Activated effector memory CD4-positive, alpha-beta T cell treated with anti-CD3 and anti-CD28 coated beads, Interleukin-2, amount 50 U/mL, for 16 hours (primary cell): ENCODE data around the gene BICC1.

Source experiments
- DNase-seq: peaks from one replicate; pipeline ENCODE4 v3.0.0-alpha.2; 2020

Gene BICC1

DNA sequence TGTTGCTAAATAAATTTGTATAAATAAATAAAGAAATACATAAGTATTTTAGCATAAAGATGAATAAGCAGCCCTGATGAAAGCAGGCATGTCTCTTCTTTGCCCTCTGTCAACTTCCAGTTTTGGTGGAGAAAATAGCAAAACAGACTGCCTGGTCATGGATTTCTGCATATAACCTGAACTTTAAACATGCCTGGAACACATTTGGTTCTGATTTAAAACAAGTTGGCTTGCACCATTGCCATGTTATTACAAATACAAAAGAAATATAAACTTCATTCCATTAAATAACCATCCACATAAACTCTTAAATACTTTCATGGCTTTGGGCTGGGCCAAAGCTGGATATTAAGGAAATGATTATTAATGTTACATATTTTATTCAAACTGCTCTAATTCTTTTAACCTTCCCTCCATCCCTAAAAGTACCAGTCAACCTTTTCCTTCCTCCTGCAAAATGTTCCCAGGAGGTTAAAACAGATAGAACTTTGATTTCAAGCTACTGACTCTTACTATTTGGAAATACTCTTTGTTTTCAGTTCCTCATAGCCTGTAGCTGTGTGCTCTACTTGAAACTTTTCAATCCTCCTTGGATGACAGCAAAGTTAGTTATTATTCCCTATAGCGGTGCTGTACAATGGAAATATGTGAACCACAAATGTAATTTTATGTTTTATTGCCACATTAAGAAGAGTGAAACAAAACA lies 96.3 kb downstream of the BICC1 start:
- no peak for DNase-seq

DNA sequence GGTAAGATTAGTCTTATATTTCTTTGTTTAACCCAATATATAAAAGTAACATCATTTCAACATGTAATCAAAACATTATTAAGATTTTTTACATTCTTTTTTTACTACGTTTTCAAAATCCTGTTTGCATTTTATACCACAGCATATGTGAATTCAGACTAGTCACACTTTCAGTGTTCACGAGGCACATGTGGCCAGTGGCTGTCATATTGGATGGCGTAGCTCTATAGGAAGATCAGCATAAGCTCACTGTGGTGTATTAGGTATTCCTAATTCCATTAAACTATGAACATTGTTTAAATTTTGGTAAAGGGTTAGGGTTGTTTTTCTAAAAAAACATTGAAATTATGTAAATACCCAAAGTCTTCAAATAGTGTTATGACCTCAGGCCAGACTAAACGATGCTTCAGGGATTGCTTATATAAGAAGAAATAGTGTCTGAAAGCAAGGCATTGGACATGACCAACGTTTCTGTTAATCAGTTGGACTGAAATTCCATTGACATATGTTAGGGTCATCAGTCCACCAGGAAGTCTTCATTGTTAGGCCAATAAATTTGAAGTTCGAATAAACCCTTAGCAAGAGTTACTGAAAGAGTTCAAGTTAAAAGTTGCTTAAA lies 97.0 kb downstream of the BICC1 start:
- no peak for DNase-seq

DNA sequence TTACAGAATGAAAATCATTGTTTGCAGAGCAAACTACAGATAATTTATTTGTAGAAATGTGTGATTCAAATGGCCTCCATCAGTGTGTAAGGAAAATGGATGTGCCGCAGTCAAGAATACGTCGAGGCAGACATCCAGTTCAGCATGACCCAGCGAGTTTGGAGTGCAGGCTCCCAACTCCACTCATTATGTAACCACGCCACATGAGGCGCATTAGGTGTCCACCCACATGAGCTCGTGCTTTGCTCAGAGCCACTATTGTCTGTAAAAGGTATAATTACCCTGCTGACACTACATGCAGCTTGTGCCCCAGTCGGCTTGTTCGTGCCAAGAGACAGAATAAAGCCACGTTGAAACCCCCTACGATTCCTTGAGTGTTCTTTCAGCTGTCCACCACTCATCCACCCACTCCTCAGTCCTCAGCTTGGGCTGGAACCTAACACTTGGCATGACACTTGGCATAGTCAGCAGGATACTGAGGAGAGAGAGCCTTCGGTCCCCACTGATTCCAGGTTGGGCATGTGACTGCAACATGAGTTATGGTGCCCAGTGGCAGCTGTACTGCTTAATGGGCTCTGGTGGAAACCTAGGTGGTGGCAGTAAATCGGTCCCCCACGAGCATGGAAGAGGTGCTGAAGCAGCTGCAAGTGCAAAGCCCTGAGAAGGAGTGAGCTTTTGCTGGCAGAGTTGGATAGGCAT lies 102.7 kb downstream of the BICC1 start:
- DNase-seq = no peak

DNA sequence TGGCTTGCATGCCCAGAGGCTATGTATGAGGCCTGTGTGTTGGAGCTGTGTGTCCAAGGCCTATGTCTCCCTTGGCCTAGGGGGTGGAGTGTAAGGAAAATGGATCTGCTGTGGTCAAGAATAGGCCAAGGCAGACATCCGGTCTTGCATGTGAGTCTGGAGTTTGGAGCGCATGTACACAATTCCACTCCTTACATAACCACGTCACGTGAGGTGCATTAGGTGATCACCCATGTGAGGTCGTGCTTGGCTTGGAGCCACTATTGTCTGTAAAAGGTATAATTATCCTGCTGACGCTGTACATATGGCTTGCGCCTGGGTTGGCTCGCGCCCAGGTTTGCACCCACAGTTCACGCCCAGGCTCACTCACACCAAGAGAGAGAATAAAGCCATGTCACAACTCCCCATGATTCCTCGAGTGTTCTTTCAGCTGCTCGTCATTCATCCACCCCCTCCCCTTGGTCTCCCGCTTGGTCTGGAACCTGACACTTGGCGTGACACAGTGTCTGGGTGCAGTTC lies 105.5 kb downstream of the BICC1 start:
- no peak for DNase-seq

DNA sequence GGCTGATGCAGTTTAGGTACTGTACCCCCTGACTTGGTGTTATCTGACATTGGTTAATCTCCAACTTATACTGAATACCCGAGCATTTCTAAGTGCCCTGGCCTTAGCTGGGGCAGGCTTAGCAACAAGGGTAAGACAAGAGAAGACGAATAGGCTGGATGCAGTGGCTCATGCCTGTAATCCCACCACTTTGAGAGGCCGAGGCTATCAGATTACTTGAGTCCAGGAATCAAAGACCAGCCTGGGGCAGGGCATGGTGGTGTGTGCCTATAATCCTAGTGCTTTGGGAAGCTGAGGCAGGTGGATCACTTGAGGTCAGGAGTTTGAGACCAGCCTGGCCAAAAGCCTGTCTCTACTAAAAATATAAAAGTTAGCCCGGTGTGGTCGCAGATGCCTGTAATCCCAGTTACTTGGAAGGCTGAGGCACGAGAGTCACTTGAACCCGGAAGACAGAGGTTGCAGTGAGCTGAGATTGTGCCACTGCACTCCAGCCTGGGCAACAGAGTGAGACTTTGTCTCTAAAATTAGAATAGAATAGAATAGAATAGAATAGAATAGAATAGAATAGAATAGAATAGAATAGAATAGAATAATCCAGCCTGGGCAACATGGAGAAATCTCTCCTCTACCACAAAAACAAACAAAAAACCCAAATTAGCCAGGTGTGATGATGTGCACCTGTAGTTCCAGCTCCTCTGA lies 108.9 kb downstream of the BICC1 start:
- DNase-seq = no peak

DNA sequence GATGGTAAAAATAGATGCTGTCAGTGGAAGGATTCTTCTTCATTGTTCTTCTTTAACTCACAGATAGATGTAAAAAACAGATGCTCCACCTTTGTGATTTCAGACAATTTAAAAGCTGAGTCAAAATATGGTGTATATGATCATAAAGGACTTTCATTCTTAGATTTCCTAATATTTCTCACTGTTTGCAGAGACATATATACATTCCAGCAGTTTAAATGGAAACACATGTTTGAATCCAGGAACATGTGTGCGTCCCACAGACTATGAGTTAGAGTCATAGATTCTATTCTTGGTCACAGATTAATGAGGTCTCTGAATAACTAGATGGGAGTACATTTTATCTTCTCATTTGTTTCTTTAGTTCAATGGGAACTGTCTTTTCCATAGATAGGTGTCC lies 109.6 kb downstream of the BICC1 start:
- no peak for DNase-seq

DNA sequence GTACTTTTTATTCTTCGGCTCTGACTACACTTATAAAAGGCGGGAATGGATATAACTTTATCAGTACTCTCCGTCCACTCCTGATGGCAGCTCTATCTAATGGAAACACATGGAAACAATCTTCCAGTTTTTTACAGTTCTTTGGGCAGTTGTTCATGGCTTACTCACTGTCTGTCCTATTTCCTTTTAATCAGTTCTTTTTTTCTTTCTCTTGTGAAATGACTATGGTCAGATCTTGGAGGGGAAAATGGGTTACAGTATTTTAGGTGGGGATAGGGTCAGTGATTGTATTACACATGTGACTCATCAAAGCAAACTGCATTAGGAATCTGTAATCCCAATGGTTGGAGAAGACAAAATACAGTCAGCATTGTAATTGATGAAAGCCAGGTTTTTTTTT lies 112.4 kb downstream of the BICC1 start:
- DNase-seq = no peak

DNA sequence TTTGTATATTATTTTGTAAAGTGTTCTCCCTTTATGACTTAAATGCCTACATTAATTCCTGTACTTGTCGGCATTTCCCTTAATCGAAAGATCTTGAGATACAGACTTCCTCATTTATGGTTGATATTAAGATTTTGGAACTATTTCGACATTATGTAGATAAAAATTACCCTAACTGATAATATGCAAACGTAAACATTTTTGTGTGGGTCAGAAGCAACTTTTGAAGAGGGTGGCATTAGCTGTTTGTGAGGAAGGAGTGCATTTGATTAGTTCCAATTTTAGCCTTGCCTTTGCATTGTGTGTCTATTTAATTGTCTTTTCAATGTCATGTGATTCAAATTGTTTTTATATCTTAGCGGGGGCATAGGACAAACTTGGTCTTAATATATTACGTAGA lies 114.7 kb downstream of the BICC1 start:
- no peak for DNase-seq

DNA sequence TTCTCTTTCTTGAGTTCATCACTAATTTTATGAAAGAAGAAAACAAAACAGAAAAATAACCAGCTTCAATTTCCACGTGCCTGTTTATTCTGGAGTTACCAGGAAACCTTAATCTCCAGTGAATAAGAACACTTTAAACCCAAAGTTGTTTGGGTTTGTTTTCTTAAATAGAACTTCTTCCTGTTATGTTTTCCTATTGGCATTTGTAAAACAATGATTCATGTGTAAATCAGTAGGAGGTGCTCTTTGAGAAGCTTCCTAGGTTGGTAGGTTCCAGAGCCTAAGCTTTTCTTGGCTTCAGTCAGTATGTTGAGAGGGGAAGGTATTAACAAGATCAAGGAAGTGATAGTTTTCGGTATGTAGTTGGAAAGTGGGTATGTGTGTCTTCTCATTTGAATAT lies 119.0 kb downstream of the BICC1 start:
- DNase-seq = no peak

DNA sequence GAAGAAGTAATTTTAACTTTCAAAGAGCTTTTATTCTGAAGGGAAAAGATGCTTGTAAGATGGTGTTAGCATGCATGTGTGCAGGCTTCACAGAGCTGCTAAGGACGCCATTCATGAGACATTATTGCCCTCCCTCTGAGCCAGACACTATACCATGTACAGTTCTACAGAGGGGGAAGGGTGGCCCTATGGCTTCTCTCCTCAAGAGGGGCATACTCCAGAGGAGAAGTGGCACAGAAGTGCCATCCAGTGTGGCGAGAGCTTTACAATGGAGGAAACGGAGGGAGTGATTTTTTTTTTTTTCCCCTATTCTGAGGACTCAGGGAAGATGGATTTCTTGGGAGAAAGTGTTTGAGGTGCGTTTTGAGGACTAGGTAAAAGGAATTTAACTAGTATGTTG lies 119.5 kb downstream of the BICC1 start:
- DNase-seq = no peak

DNA sequence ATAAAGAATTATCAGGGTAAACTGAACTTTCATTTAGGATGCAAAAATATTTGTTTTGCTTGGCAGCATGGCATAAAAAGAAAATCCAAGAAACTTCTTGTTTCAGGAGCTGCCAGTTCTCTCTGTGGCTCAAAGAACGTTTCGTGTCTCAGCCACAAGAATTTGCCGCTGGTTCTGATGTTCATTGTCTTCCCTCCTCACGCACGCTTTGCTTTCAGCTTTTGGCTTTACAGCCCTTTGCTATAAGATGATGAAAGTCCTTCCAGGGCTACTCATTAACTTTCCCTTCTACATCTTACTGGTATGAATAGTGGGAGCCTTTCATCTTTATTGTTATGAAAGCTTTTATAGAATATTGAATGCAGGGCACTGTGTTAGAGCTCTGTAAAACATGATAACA lies 124.7 kb downstream of the BICC1 start:
- DNase-seq = no peak

DNA sequence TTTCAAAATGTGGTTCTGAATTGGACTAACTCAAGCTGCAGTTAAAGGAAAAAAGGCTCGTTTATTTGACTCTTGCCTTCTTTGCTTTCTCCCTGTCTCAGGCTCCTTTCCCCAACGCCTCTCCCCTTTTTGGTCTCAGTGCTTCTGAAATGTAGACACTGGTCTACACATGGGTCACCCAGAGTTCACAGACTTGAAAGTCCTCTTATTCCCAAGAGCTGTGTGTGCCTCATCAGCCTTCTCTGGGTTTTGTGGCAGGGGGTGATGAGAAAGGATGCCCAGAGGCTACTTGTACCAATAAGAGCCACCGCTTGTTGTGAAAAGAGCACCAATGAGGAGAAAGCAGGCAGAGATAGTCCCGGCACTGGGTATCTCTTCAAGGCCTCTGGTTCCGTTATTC lies 125.7 kb downstream of the BICC1 start:
- DNase-seq = no peak

DNA sequence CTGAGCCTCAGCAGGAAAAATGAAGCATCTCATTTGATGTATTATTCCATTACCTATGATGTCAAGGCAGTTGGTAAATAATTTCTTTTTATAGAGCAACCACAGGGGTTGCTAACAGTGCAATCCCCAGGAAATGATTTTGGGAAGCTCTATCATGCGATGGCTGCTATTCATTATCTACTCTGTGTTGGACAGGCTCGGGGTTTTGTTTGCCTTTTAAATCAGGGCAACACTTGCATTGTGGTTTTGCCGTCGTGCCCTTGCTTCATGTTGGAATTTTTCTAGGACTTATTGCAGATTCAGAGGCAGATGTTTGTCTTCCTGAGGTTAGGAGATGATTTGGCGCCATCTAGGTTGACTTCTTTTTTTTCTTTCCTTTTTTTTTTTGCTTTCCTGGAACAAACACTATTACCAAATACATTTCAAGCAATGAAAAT lies 128.4 kb downstream of the BICC1 start:
- DNase-seq = no peak

DNA sequence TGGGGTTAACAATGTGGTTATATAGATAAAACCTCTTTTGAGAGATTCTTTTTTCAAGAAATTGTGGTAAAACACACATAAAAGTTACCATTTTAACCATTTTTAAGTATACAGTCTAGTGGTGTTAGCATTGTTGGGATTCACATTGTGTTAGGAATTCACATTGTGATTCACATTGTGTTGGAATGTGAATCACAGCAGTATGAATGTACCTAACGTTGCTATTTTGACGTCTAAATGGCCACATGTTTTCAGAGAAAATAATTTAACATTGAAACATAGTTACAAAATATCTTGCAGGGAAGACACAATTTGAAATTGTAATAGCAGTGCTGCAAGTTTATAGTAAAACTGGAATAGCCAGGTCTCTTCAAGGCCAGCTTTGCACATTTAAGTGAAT lies 129.0 kb downstream of the BICC1 start:
- DNase-seq = no peak

DNA sequence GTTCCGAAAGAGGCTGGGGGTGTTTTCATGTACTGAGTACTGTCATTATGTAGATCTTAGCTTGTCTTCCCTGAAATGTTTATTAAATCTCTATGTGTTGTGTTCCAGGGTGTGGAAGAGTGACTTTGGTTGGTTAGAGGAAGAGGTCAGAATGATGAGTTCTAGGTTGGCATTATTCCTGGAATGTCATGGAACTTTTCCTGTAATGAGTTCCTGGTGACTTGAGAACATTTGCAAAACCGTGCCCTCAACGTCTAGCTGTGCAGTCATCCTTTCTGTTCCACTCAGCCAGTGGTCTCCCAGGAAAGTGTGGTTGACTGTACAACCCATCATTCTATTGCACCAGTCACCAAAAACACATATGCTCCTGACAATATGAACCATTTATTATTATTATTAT lies 129.6 kb downstream of the BICC1 start:
- no peak for DNase-seq

DNA sequence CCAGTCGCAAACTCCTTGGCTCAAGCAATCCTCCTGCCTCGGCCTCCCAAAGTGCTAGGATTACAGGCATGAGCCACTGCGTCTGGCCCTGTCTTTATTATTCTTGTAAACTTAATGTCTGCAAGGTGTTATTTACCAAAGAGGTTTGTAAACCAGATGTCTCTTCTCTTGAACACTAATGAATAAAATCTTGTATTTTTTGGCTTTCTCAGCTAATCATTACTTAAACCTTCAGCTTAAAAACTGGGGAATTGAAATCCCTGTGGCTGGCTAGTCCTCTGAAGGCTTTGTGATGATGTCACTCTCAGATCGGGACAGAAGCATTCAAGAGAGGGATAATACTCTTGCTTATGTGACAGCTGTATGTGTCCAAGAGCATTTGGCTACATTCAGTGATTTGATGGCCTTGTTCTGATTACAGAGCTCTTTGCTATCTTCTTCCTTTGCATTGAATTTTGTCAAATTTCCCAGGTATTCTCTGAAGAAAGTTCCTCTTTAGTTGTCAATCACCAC lies 130.3 kb downstream of the BICC1 start:
- no peak for DNase-seq

DNA sequence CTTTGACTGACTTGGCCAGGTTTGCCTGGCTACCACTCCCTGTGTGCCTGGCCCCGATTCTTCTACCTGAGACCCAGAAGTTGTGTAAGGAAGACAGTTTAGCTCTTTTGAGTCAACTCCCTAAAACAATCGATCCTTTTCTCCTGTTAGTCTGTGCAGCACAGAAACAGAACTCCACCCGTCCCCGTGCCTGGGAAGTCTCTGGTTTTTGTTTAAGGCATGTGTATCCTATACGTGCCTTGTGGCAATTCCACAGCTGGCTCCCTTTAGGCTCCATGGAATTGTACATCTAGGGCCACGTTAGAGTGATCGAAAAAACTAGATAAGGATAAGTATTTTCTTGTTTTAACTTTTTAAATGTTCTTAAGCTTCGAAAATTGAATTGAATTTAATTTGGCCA lies 131.6 kb downstream of the BICC1 start:
- no peak for DNase-seq

DNA sequence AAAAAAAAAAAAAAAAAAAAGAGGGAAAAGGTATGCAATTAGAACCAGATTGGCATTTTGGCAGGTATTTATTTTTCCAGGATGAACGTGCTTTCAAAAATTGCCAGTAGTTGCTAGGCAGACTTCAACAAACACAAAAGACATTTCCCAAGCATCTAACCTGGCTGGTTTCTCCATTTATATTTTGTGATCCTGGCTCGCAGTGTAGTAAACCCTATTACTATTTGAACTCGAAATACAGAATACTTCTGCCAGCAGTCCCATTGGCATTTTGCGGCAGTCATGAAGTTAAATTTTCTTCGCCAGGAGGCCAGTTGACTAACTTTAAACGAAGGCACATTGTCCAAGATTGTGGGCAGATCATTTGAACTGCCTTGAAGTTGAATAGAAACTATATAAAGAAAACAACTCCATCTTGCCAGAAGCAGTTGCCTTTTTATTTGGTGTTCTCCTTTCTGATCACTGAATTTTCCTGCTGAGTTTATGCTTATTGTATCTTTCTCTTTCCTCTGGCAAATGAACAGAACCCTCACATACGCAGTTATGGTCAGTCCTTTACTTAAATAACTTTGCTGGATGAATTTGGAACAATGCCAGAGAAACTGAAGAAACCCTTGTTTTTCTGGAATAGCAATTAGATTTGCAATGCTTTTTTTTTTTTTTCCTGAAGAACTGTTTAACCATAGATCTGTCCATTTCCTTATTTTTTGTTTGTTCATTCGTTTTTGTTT lies 132.9 kb downstream of the BICC1 start:
- DNase-seq = no peak

DNA sequence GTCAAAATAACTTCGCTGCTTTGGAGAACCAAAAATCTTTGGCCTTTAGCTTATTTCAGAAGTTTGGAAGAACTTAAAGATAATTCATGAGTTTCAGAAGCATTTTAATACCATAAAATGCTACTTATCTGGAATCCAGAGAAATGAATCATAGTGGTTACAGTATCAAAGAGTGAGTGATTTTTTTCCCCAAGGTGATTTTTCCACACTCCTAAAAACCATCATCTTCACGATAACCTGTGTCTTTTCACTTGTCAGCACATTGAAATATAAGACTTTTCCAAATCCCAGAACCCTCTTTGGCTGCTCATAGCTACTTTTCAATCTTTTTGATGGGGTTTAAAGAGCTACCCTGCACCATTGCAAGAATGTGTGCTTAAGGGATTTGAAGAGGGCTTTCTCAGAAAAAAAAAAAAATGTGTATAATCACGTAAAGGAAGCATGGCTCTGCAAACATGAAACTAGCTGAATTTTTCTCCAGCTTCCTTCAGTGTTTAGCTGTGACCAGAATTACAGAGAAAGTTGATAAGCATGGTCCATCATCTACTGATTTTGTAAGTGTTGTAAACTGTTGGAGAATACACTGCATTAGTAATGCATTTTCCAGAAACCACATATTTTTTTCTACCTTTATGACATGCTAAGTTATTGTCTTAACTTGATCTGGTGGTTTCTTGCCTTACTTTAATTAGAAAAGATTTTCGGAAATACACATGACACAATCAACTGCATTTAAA lies 134.9 kb downstream of the BICC1 start:
- DNase-seq = no peak

DNA sequence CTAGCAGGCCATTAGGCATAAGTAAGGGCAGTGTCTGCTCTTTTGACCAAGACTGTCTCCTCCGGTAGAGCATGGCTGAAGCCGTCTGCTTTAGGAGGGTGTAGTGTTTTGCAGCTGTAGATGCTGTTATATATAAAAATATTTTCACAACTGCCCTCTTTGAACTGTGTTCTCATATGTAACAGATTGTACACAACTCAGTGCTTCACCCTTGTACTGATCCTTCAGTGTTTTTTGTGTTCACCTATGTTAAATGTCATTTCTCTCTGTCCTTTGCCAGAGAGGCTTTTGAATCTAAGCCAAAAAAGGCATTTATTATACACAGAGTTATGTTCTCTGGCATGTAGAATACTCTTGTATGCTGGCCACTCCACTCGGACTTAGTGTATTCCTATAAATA lies 135.5 kb downstream of the BICC1 start:
- DNase-seq = no peak

DNA sequence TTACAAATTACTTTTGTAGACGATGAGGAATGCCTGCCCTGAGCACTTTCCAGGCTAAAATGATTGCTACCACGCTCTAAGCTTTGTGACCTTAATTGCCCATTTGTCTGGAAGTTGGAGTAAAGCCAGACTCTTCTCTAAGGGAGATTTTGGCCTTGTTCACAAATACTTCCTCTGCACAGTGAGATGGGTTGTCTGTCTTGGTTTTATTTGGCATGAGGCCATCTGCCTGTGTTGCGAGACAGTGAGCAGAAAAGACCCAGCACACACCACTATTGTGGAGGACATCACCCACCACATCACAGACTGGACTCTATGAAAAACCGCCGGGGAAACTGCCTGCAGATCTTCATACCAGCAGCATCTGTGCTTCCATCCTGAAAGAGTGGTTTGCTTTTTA lies 138.4 kb downstream of the BICC1 start:
- no peak for DNase-seq

DNA sequence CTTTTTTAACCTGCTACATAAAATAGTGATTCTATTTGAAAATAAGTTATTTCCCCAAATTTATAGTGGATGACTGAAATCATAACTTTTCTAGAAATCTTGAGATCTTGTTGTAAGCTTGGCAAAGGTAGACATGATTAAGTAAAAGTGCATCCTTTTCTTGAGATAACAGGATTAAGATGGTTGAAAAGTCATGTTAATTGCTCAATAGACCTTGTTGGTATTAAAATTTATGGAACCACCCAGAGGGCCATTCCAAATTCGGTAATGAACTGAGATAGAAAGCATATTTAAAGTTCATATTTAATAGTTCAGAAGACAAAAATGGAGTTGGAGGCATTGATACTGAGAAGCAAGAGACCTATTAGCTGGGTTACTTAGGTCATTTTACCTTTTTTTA lies 139.1 kb downstream of the BICC1 start:
- no peak for DNase-seq
